IPS-15b (cell line): ENCODE measurements around the gene HAUS8.
A peak's percentile ranks its signal among the peaks of the same experiment; 100 is the strongest.

Experiments
- H3K27me3 ChIP-seq: one replicate; pipeline ENCODE4 v1.6.1; 2013; ENCODE audit warnings: low read length; ENCODE audit not compliant: control insufficient read depth, insufficient read depth
- H3K36me3 ChIP-seq: one replicate; pipeline ENCODE4 v1.6.1; 2013; ENCODE audit warnings: low read length; ENCODE audit not compliant: control insufficient read depth, insufficient read depth
- H3K4me1 ChIP-seq: one replicate; pipeline ENCODE4 v1.6.1; 2013; ENCODE audit warnings: mild to moderate bottlenecking, low read length; ENCODE audit not compliant: control insufficient read depth, insufficient read depth
- H3K4me3 ChIP-seq: one replicate; pipeline ENCODE4 v1.5.1; 2013; ENCODE audit warnings: low read depth, low read length
- H3K9ac ChIP-seq: one replicate; pipeline ENCODE4 v1.6.1; 2013; ENCODE audit warnings: low read depth, mild to moderate bottlenecking, low read length
- H3K9me3 ChIP-seq: one replicate; pipeline ENCODE4 v1.6.1; 2013; ENCODE audit warnings: mild to moderate bottlenecking, low read length; ENCODE audit not compliant: control insufficient read depth, insufficient read depth

The HAUS8 gene

DNA sequence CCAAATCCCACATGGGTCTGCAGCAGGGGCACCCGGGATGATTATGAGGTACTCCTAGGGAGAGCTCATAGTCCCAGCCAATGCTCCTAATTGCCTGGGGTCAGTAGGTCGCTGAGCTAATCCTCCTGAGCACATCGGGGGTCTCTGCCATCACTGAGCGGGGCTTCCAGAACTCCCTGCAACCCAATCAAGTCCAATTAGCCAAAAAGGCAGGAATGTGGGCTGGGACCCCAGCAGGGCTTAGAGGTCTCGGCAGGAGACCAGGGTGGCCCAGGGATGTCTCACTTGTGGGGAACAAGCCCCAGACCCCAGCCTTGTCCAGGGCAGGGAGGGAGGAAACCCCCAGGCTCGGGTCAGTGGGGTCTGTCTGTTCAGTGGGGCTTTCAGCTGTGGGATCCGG is 31.5 kb downstream of the HAUS8 start:
- no peak overlapping the region for H3K9ac ChIP-seq
- H3K9me3 ChIP-seq, result no peaks in the 10 kb centered on the region
- H3K27me3 ChIP-seq, result no peaks in the 10 kb centered on the region
- H3K4me1 ChIP-seq, result no peaks in the 10 kb centered on the region
- no peak overlapping the region for H3K4me3 ChIP-seq
- peaks cover 3% of the 10 kb centered on the region for H3K36me3 ChIP-seq

DNA sequence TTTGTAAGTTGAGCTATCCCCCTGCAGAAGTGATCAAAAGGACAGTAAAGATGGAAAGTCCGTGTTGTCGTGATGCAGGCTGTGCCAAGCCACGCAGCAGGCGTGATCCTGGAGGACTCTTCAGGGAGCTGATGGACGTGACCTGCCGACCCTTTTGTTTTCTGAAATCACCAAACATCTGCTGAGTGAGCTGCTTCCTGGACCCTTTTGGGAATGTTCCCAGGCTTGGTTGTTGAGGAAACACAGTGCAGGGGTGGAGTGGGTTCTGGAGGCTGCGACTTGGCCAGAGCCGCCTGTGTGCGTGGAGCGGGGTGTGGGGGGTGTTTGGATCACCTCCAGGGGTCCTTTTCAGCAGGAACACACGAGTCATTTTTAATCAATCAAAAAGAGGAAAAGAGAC is 33.3 kb downstream of the HAUS8 start:
- peak overlapping the region; percentile 24 for H3K9ac ChIP-seq
- no peaks in the 10 kb centered on the region for H3K9me3 ChIP-seq
- no peaks in the 10 kb centered on the region for H3K4me1 ChIP-seq
- no peaks in the 10 kb centered on the region for H3K36me3 ChIP-seq
- no peak overlapping the region for H3K4me3 ChIP-seq
- H3K27me3 ChIP-seq, result no peaks in the 10 kb centered on the region

DNA sequence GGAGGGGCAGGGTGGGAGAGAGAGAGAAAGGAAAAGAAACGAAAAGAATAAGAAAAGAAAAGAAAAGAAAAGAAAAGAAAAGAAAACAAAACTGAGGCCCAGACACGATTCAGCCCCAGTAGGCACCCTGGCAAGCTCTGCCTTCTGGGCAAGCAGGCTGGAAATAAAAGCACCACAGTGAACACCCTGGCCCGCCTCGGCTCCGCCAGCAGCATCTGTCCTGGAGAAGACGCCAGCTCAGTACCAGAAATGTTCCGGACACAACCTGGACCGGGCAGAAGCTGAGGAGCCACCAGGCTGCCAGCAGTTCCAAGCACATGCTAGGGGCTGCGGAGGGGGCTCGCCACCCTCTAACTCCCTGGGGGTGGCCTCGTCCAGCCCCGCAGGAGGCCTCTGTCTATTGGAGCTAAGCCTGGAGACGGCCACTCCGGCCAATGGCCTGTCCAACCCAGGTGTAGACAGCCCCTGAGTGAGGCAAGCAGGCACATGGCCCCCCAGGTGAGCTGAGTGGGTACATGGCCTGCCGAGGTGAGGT is 37.2 kb downstream of the HAUS8 start:
- H3K4me1 ChIP-seq, result no peaks in the 10 kb centered on the region
- no peak overlapping the region for H3K4me3 ChIP-seq
- H3K9ac ChIP-seq, result no peak overlapping the region
- H3K9me3 ChIP-seq, result no peaks in the 10 kb centered on the region
- no peaks in the 10 kb centered on the region for H3K36me3 ChIP-seq
- no peaks in the 10 kb centered on the region for H3K27me3 ChIP-seq

DNA sequence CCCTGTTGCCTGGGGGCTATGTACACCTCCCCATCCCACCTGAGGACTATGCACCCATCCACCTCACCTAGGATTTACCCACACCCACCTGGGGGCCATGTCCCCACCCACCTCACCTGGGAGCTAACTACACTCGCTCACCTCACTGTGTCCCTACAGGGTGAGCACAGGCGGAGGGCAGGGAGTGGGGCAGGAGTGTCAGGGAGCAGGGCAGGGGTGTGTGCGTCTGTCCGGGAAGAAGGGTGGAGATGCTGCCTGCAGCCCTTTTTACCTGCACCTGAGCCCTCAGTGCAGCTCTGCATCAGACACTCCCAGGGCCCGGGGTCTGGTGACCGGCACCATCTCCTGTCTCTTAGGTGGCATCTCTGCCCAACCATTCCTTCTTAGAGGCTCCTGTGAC is 38.1 kb downstream of the HAUS8 start:
- Histone ChIP-seq H3K27me3 (no peaks in the 10 kb centered on the region), H3K4me1 (no peaks in the 10 kb centered on the region), H3K9ac (no peak overlapping the region), H3K9me3 (no peaks in the 10 kb centered on the region), H3K36me3 (no peaks in the 10 kb centered on the region), H3K4me3 (no peak overlapping the region)

DNA sequence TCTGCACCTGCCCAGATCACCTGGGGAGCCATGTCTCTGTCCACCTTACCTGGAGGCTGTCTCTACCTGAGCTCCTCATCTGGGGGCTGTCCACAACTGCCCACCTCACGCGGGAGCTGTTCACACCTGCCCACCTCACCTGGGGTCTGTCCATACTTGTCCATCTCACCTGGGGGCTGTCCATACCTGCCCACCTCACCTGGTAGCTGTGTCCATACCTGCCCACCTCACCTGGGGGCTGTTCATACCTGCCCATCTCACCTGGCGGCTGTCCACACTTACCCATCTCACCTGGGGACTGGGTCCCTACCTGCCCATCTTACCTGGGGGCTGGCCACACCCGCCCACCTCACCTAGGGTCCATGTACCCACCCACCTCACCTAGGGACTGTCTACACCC is 38.6 kb downstream of the HAUS8 start:
- Histone ChIP-seq H3K36me3 (no peaks in the 10 kb centered on the region), H3K4me3 (no peak overlapping the region), H3K9me3 (no peaks in the 10 kb centered on the region), H3K27me3 (no peaks in the 10 kb centered on the region), H3K4me1 (no peaks in the 10 kb centered on the region), H3K9ac (no peak overlapping the region)

DNA sequence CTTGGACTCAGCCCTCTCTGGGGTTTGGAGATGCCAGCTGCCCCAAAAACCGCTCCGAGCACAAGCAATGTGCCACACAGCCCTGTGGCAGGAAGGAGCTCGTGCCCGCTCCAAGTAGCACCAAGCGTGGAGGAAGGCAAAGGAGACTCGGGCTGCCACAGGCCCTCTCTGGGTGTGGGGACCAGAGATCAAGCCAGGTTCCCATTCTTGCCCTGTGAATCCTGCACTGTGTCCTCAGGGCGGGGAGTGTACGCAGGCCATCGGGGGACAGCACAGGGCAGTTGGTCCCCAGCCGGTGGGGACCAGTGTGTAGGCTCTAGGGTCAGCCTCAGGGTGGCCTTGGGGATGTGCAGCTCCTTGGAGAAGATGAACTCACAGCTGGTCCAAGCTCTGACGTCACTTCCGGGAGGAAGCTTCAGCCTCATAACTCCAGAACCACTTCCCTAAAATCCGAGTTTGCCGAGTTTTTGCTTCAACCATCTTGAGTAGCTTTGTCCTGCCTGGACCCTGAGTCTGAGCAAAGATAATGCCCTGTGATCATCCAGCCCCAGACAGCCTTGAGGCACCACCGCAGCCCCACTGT is 39.3 kb downstream of the HAUS8 start:
- Histone ChIP-seq H3K4me3 (no peak overlapping the region), H3K27me3 (no peaks in the 10 kb centered on the region), H3K4me1 (no peaks in the 10 kb centered on the region), H3K36me3 (no peaks in the 10 kb centered on the region), H3K9me3 (no peaks in the 10 kb centered on the region), H3K9ac (no peak overlapping the region)

DNA sequence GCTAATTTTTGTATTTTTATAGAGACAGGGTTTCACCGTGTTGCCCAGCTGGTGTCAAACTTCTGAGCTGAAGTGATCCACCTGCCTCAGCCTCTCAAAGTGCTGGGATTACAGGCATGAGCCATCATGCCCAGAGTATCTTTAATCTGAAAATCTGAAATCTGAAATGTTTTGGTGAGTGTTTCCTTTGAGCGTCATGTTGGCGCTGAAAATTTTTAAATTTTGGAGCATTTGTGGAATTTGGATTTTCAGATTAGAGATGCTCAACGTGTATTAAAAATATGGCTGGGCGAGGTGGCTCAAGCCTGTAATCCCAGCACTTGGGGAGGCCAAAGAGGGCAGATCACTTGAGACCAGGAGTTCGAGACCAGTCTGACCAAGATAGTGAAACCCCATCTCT is 43.5 kb downstream of the HAUS8 start:
- Histone ChIP-seq H3K27me3 (no peaks in the 10 kb centered on the region), H3K4me3 (no peak overlapping the region), H3K9me3 (no peaks in the 10 kb centered on the region), H3K4me1 (no peaks in the 10 kb centered on the region), H3K9ac (no peak overlapping the region), H3K36me3 (no peaks in the 10 kb centered on the region)

DNA sequence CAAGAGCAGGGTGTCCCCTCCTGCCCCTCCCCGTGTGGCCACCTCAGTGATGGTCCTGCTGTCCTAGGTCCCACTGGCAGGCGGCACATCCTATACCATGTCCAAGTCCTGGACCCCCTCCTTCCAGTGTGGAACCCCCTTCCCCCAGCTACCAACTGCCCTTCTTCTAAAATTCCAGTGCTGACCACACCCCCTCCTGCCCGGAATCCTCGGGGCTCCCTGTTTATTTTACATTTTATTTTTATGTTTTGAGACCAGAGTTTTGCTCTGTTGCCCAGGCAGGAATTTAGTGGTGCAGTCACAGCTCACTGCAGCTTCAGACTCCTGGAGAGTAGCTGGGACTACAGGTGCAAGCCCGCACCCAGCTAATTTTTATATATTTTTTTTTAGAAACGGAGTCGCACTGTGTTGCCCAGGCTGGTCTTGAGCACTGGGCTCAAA is 47.7 kb downstream of the HAUS8 start:
- Histone ChIP-seq H3K36me3 (no peaks in the 10 kb centered on the region), H3K27me3 (no peaks in the 10 kb centered on the region), H3K4me3 (peak overlapping the region; percentile 33), H3K9me3 (no peaks in the 10 kb centered on the region), H3K4me1 (peaks cover 4% of the 10 kb centered on the region), H3K9ac (no peak overlapping the region)

DNA sequence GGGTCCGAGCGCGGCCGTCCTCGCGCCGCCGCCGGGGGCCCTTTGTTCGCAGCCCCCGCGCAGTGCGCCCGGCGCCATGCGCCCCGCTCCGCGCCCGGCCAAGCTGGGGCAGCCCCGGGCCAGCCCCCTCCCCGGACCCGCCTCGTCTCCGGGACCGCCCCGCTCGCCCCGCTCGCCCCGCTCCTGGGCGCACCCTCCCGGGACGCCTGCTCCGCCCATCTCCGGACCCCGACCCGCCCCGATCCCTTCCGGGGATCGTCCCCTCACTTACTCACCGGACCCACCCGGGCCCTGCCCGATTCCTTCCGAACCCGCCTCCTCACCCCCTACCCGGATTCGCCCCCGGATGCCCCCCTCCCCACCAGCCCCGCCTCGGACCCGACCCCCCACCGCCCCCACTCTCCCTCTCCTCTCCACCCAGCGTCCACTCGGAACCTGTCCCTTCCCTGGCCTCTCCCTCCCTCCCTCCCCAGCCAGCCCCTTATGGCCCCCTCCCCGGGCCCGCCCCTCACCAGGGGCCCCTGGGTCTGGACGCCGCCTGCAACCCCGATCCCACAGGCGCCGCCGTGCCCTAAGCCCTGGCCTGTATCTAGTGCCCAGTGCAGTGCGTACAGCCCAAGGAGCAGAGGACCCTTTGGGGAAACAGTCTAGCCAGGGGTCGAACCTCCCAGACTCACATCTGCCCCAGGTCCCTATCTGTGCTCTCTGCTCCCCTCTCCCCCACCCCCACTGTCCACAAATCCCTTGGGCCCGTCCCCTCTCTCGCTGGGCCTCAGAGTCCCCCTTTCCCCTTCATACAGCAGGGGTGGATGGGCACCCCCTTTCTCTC is 48.3 kb downstream of the HAUS8 start, which contains the start of gene CPAMD8:
Gene CPAMD8, minus strand, starts transcription at position 105 of the 829 bp plus-strand sequence. CDS start 168 bp downstream, outside the sequence.
- peak within 1 kb of the TSS; percentile 89 for H3K4me3 ChIP-seq
- H3K9me3 ChIP-seq, result no peaks in the 10 kb centered on the region
- H3K4me1 ChIP-seq, result peaks cover 4% of the 10 kb centered on the region
- H3K36me3 ChIP-seq, result no peaks in the 10 kb centered on the region
- peak within 1 kb of the TSS; percentile 60 for H3K9ac ChIP-seq
- no peaks in the 10 kb centered on the region for H3K27me3 ChIP-seq

DNA sequence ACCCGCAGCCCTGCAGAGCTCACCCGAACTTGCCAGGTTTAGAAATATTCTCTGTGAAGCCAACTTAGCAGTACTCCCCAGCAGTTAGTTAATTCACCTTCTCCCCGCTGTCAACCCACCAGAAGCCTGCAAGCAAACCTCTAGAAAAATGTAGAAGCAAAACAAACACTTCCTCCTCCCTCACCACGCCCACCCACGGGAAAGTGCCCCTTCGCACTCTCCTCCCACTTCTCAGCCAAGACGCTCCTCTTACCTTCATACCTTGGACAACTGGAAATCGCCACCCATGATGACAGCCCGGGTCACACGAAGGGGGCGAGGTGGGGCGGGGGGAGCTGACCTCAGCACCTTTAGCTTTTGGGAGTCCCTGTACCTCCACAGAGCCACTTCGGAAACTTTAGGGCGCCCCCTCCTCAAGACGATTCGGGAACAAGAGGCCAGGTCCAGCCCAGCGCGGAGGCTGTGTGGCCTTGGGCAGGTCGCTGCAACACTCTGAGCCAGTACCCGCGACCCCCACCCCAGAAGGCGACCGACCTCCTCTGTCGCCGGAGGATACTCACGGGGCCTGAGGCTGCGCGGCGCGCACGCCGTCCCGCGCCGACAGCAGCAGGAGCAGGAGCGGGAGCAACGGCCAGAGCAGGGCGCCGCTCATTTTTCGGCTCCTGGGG is 49.1 kb downstream of the HAUS8 start:
- Histone ChIP-seq H3K36me3 (no peaks in the 10 kb centered on the region), H3K4me1 (peaks cover 4% of the 10 kb centered on the region), H3K9me3 (no peaks in the 10 kb centered on the region), H3K9ac (peak overlapping the region; percentile 60), H3K27me3 (no peaks in the 10 kb centered on the region), H3K4me3 (peak overlapping the region; percentile 89)

DNA sequence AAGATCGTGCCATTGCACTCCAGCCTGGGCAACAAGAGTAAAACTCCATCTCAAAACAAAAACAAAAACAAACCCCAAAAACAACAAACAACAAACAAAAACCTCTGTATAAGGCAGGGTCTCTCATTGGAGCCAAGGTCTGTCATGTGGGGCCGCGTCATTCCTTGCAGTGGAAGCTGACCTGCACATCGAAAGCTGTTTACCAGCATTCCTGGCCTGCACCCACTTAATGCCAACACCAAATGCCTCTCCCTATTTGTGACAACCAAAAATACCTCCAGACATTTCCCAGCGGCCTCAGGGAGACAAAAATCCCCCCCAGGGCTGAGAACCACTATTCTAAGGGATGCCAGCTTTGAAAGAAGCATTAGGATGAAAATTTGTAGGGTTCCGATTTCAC is 49.9 kb downstream of the HAUS8 start:
- Histone ChIP-seq H3K9me3 (no peaks in the 10 kb centered on the region), H3K9ac (no peak overlapping the region), H3K27me3 (no peaks in the 10 kb centered on the region), H3K4me3 (peak overlapping the region; percentile 89), H3K36me3 (no peaks in the 10 kb centered on the region), H3K4me1 (peaks cover 4% of the 10 kb centered on the region)
